GM18498 (cell line): Measurements from ENCODE around the gene FBXL16.

Experiments used
- ATAC-seq: cut with Tn5 transposase; IDR thresholded peaks from one replicate; pipeline ENCODE4 v1.9.1; 2021; ENCODE audit warnings: mild to moderate bottlenecking, moderate library complexity; ENCODE audit not compliant: unreplicated experiment

Gene FBXL16

DNA sequence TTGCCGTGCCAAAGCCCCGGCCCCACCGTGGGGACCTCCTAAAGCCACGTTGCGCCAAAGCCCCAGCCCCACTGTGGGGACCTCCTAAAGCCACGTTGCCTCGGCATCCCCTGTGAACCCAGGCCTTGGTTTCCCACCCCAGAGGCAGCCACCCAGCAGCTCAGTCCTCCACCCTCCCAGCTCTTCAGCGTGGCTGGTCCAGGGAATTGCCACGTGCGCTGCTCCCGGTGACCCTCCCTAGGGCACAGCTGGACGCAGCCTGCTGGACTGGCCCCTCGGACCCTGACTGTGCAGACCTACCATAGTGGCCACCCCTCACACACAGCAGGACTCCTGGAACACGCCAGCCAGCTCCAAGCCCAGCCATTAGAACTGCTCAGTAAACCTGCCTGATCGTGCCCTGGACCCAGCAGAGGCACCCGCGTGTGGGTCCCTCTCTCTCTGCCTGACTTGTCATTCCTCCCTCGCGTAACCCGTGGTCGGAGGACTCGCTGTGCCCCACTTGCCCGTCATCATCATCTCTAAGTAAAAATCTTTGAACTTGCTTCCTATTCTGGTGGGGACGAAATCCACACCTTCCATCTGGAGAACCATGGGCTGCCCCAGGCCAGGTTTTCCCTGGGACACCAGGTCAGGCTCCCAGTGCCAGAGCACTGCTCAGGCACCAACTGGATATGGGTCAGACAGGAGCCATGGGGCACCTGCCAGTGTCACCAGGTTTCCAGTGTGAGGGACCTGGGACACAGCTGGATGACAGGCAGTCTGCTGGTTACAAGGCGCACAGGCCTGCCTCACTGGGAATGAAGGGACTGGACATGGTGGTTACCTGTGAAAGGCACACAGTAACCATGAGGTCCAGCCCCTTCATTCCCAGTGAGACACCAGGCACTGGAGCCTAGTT lies 29.6 kb upstream of the FBXL16 start:
- ATAC-seq, result no peak

DNA sequence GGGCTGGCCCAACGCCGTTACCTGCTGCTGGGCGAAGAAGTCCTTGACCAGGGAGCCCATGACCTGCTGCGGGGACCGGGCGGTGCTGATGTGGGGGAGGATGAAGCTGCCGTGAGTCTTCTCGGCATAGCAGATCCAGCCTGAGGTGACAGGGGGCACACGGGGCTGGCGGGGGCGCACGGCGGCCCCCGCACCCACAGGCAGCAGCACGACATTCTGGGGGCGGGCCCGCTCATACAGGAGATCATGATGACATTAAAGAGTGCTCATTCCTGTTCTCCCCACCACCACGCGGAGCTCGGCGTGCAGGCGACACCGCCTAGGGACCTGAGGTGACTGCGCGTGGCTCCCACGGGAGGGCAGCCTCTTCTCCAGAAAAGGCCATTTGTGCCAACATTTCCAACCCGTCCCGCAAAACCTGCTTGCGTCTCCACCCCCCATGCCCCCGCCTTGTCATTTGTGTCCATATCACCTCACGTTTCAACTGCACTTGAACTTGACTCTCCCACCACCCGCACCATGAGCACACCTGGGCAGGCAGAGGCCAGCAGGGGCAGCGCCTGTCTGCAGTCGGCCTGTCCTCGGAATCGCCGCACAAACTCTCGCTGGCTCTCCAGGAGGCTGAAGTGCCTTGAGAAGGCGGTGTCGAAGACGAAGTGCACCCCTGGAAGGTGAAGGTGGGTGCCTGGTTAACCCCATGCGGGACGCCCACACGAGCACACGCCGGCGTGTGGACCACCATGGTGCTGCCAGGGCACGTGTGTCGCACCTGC lies 28.8 kb upstream of the FBXL16 start:
- no peak for ATAC-seq

GRCh38 chr16:733382-734207 lies 28.0 kb upstream of the FBXL16 start:
- ATAC-seq, result no peak

GRCh38 chr16:732936-733335 lies 27.3 kb upstream of the FBXL16 start:
- ATAC-seq, result no peak

DNA sequence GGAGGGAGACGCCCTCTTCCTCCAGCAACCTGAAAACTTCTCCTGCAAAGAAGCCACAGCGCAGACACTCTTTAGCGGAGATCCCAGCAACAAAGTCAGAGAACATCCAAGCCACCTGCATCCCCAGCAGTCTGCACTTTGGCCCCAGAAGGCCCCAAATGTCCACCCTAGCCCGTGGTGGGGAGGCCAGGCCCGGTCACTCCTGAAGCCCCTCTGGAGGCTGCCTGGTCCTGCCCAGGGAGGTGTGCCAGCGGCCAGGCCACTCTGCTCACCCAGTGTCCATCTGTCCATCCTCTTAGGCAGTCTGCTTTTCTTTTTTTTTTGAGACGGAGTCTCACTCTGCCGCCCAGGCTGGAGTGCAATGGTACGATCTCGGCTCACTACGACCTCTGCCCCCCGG lies 26.7 kb upstream of the FBXL16 start:
- ATAC-seq, result no peak

DNA sequence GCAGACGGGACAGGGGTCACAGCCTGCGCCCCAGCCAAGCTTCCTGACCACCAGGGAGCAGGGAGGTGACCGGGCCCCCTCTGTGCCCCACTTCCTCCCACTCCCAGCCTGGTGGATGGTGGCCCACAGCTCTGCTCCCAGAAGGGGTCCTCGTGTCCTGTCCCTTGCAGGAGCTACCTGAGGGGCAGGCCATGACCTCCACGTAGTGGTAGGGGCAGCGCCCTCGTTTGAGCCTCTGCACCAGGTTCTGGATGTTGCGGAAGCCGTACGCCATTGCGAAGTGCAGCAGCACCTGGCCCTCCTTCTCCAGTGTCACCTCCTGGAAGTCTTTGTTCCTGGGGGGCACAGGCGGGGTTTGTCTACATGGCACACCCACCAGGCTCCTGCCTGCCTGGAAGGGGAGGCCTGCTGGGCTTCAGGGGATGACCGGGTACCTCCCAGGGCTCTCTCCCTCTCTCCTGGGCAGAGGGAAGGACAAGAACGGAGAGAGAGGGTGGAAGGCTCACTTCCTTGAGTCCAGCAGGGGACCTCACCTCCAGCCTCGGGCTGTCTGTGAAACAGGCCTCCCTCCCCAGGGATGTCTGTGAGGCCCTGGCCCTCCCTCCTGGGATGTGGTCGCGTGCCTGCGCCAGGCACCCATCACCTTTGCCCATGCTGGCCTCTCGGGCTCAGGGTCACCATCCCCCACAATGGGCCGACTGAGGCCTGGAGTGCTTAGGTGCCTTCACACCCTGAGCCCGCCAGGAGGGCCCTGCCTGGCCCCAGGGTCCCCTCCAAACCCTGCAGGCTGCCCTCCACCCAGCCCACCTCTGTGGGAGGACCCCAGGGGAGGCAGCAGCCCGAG lies 25.3 kb upstream of the FBXL16 start:
- ATAC-seq, result no peak

DNA sequence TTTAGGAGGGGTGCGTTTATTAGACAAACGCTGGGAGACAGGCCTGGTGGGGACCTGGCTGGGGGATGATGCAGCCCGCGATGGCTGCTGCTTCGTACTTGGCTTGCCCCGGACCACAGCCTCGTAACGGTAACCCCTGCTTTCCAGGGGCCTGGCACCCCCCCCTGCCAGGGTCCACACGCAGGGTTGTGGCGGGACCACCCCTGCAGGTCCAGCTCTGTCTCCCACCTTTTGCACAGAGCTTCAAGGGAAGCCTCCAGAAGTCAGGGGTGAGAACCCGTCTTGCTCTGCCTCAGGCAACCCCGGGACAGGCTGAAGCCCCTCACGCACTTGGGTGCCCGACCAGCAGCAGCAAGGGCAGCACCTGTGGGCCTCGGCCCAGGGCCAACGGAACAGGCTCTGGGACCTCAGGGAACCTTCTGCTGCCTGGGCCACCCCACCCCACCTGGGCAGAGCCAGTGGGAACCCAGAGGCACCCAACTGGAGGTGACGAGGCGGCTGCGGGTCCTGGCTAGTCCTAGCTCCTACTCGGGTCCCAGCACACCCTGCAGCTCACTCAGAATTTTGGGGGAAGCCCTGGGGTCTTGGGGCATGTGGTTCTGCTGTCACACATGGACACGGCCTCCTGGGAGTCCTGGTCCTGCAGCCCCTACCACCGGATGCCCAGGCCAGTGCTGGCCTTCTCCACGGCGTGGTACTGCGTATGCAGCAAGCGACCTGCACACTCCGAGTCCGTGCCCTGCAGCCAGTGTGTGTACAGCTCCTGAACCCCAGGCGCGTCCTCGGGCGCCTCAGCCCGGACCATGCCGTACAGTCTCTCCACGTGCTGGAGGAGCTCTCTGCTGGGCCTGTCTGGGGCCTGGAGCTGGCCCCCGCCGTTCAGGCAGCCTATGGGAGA lies 24.4 kb upstream of the FBXL16 start:
- no peak for ATAC-seq

GRCh38 chr16:728890-729744 lies 23.5 kb upstream of the FBXL16 start:
- no peak for ATAC-seq

DNA sequence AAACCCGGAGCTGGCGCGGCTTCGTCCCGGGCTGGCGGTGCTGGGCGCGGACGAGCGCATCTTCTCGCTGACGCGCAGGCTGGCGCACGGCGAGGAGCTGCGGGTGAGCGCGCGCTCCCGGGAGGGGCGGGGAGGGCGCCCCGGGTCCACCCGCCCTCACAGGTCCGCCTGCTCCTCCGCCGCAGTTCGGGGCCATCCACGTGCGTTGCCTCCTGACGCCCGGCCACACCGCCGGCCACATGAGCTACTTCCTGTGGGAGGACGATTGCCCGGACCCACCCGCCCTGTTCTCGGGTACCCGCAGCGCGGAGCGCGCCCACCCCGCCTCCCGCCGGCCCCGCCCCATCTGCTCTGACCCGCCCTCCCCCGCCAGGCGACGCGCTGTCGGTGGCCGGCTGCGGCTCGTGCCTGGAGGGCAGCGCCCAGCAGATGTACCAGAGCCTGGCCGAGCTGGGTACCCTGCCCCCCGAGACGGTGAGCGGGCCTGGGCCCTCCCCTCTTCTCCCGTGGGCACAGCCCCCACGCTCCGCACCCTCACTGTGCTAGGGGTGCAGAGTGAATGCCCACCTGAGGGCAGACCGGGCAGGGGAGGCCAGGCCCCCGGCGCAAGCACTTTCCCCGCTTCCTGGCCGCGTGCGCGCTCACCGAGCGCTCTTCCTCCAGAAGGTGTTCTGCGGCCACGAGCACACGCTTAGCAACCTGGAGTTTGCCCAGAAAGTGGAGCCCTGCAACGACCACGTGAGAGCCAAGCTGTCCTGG lies 22.7 kb upstream of the FBXL16 start:
- ATAC-seq, result peak; percentile 51

GRCh38 chr16:727291-727977 lies 21.8 kb upstream of the FBXL16 start:
- ATAC-seq, result peak; percentile 4

GRCh38 chr16:726438-727290 lies 21.1 kb upstream of the FBXL16 start, which contains the start of the genes CCDC78 and HAGHL:
Gene CCDC78 (minus strand): TSS chr16:726443. CDS start chr16:726367, 76 bp downstream.
Gene HAGHL (plus strand): TSS chr16:727106. CDS start chr16:727510, 404 bp downstream.
- peak; percentile 33 for ATAC-seq

GRCh38 chr16:726188-726437 lies 20.5 kb upstream of the FBXL16 start:
- no peak for ATAC-seq

DNA sequence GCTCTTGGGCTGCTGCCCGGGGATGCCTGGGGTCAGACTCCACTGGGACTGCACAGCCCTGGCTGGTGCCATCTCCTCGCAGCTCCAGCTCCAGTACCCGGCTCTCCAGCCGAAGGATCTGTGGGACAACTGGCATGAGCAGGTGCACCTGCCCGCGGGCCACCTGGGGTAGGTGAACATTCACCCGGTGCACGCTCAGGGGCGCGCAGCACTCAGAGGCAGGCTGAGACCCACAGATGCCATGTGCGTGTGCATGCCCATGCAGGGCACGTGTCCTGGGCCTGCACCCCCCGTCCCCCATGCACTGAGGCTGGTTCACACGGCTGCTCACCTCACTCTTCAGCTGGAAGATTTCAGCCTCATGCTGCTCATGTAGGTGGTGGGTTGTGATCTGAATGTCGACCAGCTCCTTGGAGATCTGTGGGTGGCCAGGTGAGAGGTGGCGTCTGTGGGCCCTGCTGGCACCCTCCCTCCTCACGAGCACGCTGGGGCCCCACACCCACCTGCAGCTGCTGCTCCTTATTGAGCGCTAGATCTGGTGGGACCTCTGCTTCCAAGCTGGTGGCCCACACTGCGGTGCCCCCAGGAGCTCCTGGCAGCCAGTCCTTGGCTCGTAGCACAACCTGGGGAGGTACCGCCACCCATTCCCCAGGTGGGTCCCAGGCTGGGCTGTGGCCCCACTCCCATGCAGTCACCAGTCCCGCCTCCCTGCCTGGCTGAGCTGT lies 20.0 kb upstream of the FBXL16 start:
- ATAC-seq, result no peak

- ATAC-seq, result no peak
Measured at GRCh38 chr16:725041-725376, 19.4 kb upstream of the FBXL16 start.

DNA sequence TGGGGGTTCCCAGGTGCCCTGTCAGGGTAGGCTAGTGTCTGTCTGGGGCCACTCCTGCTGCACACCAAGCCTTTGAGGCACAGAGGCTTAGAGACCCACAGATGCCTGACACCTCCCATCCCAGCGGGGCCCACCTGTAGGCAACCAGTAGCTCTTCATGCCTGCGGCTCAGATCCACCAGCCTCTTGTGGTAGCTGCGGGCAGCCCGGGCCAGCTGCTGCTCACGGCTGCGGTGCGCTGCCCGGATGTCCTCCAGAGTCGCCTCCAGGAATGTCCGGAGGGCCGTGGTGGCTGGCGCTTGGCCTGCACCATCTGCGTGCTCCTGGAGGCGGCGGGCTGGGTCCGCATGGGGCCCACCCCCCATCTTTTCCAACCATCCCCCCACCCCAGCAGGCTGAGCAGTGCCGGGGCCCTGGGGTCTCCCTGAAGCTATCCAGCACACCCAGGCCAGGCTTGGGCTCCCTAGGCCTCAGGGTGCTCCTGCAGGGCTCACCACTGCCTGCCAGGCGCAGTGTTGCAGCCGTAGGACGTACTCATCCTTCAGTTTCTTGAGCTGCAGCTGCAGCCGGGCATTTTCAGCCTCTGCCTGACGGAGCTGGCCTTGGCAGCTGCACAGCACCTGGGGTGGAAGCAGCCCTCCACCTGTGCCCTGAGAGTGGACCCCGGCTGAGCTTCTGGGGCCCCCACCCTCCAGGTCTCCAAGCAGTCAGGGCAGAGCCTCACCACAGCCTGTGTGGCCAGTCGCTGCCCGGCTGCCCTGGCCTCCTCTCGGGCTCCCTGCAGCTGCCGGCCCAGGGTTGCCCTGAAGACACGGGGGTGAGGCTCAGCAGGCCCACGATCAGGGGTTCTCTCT lies 18.8 kb upstream of the FBXL16 start:
- ATAC-seq, result no peak
